ENCODE data around the gene STRBP.
"Not testable (repeated sequence)": the region's sequence is repeated elsewhere in the genome, so short reads cannot be mapped to it uniquely, and the experiment has no call there.

Gene STRBP

DNA sequence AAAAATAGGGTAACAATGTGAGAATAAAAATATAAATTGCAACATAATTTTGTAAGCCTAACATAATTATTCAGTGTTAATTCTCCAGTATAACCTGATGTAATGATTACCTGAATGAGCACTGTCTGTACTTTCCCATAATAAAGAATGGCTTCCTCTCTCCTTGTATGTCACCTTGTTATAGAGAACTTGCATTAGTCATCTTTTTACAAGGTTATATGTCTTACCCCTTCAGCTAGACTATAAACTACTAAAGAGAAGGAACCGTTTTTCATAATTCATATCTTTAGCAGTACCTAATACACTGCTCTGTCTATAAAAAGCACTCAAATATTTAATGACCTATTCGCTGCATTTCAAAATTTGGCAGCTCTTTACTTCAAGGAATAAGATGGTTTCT is 19.8 kb downstream of the STRBP start:
- DNase-seq: no peak

DNA sequence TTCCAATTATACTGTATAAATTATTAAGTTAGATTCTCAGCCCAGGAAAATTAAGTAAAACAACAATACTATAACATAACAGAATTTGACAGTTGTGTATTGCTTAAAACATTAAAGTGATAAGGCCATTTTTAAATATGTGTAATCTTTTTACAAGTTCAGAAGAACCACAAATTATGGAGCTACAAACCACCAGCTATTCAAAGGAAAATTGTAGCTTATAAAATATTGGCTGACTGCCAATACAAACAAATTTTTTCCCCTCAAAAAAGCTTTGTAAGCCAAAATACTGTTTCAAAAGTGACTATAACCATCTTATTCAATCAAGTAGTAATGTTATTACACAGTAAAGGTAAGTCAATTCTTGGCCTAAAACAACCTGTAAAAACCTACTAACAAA is 21.9 kb downstream of the STRBP start:
- no peak for DNase-seq

DNA sequence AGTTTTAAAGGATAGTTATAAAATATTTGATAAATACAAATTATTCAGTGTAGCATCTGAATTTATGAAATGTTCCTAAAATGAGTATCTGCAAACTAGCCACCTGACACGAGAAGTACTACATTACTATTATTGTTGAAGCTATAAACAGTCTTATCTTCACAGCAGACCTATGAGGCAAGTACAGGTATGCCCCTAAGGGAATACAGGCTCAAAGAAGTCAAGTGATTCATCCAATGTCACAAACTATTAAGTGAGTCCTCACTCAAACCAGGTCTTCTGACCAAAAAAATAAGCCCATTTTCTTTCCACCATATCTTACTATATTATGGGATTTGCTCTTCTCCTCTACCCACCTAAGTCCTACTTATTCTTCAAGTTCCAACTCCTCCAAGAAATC is 28.7 kb downstream of the STRBP start:
- DNase-seq: no peak

DNA sequence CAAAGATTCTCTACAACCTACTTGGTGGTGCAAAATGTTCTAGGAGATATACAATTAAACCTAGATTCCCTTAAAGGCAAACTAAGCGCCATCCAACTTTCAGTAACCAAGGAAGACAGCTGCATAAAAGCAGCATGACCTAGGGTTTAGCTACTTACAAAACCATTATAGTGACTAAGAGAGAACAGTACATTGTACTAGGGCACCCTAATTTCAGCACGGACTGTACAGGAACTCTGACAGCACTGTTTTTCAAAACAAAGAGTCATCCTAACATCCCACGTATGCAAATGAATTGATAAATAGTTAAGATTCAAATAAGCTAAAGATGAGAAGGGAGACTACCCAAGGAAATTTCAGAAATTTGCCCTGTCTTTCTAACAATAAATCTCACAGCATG is 30.0 kb downstream of the STRBP start:
- peak in 1 of 4 experiments; percentile 10 for DNase-seq

DNA sequence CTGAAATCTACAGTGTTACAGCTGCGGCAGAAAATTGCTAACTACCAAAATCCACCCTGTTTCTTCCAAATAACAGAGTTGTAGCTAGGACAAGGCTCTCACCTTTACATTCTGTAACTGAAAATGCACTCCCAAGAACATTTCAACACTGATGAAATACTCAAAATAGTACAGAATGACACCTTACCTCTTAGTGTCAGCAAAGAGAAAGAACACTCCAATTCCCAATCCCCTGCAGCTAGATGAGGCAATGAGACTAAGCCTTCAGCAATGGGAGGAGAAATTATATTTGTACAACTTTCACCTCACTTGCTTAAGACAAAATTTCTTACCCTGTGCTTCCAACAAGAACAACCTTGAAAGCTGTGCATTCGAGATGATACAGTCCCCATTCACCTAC is 31.2 kb downstream of the STRBP start:
- DNase-seq: no peak

DNA sequence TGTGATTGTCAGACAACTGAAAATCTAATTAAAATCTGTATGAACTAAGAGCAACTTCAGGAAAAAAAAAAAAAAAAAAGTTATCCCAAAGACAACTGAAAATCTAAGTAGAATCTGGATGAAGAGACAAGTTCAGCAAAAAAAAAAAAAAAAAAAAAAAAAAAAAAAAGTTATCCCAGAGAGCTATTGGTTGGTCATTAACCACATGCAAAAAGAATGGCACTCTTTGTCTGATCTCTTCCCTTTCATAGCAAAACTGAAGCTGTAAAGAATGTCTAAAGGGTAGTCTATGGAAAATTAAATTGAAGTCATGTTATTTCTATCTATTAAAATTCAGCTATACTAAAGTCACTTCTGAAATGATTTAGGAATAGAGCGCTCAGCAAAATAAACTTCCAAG is 32.9 kb downstream of the STRBP start:
- DNase-seq: no peak

DNA sequence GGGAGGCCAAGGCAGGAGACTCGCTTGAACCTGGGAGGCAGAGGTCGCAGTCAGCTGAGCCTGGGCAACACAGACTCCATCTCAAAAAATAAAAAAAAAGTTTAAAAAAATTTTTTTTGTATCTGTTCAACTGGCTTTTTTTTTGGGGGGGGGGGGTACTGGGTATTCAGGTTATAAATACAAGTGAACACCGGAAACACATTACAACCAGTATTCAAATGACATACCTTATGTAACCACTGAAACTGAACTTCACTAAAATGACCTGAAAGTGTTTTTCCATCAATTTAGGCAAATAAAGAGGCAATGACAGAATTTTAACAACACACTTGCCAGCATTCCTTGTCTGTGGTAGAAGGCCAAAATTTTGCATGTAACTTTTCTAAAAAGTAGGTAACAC is 33.5 kb downstream of the STRBP start:
- no peak for DNase-seq

DNA sequence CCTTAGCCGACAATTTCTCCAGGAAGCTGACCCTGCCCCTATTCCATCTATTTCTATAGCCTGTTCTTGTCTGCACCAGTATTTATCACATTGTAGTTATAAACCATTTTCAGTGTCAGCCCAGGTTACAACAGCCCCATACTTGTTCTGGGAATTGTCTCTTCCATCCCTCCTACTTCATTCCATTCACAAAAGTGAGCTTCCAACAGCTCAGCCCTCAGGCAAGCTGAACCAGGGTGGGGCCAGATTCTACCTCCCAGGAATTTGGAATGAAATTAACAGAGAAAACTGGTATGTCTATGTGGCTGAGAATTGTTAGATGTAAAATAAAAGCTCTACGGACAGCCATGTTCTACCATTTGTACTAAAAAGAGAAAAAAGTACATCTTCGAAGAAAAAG is 36.1 kb downstream of the STRBP start:
- DNase-seq: no peak

DNA sequence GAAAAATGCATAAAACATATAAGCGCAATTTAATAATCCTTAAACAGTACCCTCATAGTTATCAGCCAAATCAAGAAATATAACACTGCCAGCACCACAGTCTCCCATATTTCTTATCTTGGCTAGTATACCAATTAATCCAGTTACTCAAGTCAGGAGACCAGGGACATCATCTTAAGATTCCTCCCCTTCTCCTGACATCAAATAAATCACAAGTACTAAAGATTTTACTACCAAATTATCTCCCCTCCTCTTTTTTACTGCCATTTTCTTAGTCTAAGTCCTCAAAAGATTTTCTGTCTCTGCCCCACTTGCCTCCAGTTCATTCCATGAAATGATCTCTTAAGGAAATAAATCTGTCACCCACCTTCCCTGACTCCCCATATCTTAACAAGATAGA is 37.0 kb downstream of the STRBP start:
- DNase-seq: no peak

DNA sequence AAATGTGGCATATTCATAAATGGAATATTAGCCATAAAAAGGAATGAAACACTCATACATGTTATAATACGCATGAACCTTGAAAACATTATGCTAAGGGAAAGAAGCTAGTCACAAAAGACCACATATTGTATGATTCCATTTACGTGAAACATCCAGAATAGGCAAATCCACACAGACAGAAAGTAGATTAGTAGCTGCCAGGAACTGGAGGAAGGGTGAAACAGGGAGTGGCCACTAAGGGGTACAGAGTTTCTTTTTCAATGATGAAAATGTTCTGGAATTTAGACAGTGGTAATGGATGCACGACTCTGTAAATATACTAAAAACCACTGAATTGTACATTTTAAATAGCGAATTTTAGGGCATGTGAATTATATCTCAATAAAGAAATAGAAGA is 39.4 kb downstream of the STRBP start:
- no peak for DNase-seq

DNA sequence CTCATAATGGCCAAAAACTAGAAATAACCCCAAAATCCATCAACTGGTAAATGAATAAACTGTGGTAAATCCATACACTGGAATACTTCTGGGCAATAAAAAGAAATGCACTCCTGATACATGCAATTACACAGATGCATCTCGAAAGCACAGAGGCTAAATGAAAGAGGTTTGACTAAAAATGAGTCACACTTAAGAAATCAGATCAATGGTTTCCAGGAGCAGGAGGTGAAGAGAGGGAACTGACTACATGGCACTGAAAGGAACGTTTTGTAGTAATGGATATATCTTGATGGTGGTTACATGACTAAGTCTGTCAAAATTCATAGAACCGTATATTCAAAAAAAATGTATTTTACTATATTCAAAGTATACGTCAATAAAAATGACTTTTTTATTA is 42.4 kb downstream of the STRBP start:
- peak in 1 of 4 experiments; percentile 16 for DNase-seq

DNA sequence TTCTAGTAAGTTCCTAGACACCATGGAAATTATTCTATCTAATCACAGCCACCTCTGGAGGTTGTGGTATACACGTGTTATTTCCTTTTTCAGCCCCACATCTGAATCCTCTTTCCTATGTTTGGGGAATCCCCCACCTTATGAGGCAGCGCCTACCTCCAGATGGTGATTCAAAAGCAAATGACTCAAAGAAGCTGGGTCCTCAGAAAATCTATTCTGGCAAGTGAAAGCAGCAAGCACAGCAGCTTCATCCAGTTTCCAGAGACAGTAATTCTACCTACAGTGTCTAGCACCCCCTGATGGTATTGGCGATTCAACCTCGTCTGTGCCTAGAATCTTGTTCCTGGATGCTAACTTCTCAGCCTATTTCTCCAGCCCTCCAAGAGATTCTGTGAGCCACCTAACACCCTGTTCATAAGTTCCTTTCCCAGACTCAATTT is 43.0 kb downstream of the STRBP start:
- peak; percentile 51 to 73 (median 64) for DNase-seq

DNA sequence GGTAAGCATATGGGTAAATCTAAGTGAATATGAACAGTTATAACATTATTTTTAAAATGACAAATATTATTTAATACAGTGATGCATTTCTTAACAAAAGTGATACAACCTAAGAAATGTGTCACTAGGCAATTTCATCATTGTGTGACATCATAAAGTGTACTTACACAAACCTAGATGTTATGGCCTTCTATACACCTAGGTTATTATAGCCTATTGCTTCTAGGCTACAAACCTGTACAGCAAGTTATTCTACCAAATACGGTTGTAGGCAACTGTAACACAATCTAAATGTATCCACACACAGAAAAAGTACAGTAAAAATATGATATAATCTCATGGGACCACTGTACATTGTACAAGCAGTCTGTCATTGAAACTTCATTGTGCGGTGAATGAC is 48.3 kb downstream of the STRBP start:
- DNase-seq: peak in 1 of 4 experiments; percentile 9

DNA sequence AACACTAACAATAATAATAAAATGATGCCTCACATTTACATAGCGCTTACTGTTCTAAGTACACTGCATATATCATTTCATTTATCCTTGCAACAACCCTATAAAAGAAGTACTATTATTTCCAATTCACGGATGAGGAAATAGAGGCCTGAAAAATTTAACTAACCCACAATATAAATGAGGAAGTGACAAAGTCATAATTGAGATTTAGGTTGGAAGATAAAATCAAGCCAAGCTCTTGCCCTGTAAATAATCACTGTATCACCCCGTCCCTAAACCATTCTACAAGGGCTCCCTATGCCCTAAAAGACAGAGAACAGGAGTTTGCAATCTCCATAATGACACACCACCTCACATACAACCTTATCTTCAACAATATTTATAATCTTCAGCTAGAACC is 49.6 kb downstream of the STRBP start:
- DNase-seq: peak in 2 of 4 experiments; percentile 10 to 23

DNA sequence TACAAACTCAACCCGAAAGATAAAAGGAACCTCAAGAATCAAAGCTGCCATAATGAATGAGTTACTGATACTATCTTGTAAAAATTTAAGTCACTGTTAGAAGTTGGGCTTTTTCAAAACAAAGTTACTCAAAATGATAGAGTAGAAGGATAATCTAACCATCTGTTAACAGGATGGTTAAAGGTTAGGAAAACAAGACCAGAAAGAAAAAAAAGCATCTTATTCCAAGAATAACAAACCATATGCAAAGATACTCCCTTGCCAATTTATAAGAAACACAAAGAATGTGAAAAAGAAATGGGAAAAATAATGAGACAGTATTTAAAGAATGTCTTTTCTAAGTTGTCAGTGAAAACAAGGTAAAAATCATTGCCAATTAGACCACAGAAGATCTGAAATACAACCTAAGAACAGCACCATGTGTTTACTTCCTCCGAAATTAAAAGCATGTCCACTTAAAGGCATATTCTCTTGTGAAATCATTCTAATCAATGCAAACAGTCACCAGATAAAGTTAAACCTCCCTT is 51.2 kb downstream of the STRBP start:
- no peak for DNase-seq

DNA sequence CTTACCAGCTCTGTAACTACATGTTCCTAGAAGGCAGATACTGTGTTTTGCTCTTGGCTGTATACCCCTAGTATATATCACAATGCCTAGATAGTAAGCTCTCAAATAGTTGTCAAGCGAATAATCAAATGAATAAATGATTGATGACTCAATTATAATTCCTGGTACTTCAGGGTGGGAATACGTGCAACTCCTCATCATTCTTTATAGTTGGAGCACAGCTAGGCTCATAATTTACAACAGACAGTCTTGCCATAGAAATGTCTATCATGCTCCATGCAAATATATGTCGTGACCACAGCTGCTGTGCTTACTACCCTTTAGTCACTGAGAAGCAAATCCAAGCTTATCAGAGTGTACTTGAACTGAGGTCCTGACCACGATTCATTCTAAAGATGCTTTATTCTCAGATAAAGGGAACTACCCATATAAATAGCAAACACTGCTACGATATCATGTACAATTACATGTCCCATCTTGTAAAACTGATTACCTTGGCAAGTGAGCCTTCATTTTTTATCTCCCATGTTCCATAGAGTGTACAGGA is 52.1 kb downstream of the STRBP start:
- no peak for DNase-seq

DNA sequence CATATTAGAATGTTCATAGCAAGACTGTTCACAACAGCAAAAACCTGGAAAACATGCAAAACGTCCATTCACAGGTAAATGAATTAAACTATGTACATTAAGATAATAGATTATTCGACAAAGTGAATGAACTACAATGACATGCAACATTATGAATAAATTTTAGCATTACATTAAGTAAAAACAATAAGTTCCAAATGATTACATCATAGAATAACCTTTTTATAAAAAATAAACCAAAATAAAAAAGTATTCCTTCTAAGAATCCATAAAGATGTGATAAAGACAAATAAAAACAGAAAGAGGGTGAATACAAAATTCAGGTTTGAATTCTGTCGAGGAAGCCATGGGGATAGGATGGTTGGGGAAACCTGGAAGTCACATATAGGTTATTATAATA is 57.3 kb downstream of the STRBP start:
- no peak for DNase-seq

DNA sequence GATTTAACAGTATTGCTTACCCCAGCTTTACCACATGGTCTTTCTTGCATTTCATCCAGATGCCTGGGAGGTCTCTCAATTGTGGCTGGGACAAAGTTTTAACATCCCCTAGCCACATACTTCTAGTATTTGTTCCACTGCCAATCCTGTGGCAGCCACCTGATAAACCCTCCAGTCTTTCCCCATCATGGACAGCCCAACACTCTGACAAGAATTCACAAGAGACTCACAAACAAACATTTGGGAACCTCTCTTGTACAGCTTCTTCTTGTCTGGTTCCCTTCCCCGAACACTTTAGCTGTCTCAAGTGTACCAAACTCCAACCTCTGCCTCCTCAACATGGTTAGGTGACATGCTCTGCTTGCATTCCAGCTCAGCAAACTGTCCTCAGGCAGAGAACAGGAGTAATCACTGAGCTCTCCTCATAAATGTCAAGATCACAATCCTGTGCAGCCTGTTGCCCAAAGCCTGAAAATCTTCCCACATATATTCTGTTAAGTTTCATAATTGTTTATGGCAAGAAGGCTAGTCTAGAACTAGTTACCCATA is 59.7 kb downstream of the STRBP start:
- no peak for DNase-seq

DNA sequence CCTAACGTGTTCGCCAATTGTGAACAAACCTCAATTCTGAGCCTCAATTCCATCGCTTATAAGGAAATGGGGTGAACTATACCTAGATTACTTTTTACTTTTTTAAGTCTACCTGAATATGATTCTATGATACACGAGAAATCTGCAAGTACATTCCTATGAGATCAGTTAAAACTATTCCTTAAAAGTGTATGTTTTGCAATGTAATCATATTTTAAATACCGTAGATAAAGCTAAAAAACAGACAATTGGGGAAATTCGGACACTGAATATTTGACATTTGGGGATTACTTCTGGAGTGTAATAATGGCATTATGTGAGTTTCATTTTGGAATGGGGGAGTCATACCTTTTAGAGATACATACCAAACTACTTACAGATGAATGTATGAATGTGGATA is 62.3 kb downstream of the STRBP start:
- no peak for DNase-seq

DNA sequence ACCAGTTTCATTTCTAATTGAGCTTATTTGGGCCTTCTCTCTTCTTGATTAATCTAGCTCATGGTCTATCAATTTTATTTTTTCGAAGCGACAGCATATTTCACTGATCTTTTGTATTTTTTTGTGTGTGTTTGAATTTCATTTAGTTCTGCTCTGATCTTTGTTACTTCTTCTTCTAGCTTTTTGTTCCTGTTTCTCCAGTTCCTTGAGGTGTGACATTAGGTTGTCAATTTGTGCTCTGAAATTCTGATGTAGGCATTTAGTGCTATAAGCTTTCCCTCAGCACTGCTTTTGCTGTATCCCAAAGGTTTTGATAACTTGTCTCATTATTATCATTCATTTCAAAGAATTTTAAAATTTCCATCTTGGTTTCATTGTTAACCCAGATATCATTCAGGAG is 67.3 kb downstream of the STRBP start:
- no peak for DNase-seq

DNA sequence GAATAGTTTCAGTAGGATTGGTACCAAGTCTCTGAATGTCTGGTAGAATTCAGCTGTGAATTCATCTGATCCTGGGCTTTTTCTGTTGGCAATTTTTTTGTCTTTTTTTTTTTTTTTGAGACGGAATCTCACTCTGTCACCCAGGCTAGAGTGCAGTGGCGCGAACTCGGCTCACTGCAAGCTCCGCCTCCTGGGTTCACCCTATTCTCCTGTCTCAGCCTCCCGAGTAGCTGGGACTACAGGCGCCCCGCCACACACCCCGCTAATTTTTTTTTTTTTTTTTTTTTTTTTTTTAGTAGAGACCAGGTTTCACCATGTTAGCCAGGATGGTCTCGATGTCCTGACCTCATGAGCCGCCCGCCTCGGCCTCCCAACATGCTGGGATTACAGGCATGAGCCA is 67.9 kb downstream of the STRBP start:
- DNase-seq: not testable (repeated sequence)

DNA sequence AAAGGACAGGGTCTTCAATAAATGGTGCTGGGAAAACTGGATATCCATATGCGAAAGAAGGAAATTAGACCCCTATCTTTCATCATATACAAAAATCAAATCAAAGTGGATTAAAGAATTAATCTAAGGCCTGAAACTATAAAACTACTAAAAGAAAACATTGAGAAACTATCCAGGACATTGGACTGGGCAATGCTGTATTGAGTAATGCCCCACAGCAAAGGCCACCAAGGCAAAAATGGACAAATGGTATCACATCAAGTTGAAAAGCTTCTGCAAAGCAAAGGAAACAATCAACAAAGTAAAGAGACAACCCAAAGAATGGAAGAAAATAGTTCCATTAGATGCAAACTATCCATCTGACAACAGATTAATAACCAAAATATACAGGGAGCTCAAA is 72.3 kb downstream of the STRBP start:
- no peak for DNase-seq

DNA sequence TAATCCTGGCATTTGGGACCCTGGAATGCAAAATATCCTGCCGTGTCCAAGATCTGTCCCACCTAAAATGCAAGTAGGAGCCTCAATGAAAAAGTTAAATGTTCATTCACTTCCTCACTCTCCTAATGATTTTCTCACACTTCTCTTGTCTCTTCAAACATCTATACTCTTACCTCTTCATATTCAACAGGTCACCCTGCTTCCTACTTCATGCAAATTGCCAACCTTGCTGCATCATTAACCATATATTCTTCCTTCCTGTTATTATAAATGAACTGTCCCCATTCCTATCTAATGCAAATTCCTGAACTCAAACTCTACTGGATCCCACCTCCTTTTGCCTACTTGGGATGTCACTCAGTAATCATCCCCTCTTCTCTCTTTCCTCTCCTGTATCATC is 74.4 kb downstream of the STRBP start:
- DNase-seq: no peak

DNA sequence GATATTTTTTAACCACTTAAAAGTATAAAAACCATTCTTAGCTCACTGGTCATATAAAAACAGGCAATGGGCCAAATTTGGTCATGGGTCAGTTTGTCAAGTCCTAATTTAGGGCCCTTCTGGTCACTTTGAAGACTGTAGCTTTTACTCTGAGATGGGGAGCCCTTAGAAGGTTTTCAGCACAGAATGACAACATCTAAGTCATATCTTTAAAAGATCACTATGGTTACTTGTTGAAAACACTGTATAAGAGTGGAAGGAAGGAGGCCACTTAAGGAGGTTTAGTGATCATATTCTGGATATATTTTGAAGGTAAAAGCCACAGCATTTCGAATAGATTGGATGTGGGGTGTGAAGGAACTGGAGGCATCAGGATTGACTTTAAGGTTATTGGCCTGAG is 76.7 kb downstream of the STRBP start:
- no peak for DNase-seq

DNA sequence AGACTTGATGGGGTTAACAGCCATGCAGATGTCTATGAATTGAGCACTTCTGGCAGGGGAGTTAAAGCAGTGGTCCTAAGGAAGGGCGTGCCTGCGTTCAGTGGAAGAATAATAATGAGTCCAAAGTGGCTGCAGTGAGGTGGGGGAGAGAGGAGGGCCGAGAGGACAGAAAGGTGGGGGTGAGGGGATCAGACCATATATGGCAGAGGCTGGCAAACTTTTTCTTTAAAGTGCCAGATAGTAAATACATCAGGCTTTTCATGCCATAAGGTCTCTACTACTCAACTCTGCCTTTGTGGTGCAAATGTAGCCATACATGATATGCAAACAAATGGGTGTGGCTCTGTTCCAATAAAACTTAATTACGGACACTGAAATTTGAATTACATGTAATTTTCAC is 77.1 kb downstream of the STRBP start:
- no peak for DNase-seq
